AG09309 (cell line): ENCODE data around the gene RGS6.
"Not testable (repeated sequence)": the region's sequence is repeated elsewhere in the genome, so short reads cannot be mapped to it uniquely, and the experiment has no call there.

Experiments used
- DNase-seq: peaks from one replicate; pipeline ENCODE4 v3.0.0-alpha.2; 2010; ENCODE audit warnings: low read depth
- H3K4me3 ChIP-seq: 2 replicates; pipeline ENCODE4 v1.5.1; 2011; ENCODE audit warnings: mild to moderate bottlenecking, low read depth, low read length, moderate library complexity; ENCODE audit not compliant: control insufficient read depth
- CTCF ChIP-seq: IDR thresholded peaks from 2 replicates; pipeline ENCODE4 v1.5.1; 2011; ENCODE audit warnings: mild to moderate bottlenecking, low read depth, low read length, inconsistent platforms; ENCODE audit not compliant: insufficient read depth, control insufficient read depth; ENCODE audit errors: missing control alignments

RGS6 gene

GRCh38 chr14:71932229-71932981 is at the start of gene RGS6:
Gene RGS6 (plus strand): TSS chr14:71932429.
- no peak for TF ChIP-seq CTCF
- no peak within 1 kb of the TSS for H3K4me3 ChIP-seq
- DNase-seq = no peak

- H3K4me3 ChIP-seq = no peak overlapping the region
- TF ChIP-seq CTCF = no peak
Measured at GRCh38 chr14:71883094-71883493, 49.1 kb upstream of the RGS6 start.

GRCh38 chr14:71885301-71885700 is 46.9 kb upstream of the RGS6 start:
- H3K4me3 ChIP-seq = no peak overlapping the region
- no peak for TF ChIP-seq CTCF
- no peak for DNase-seq

More at GRCh38 chr14:71883094-71883493, 49.1 kb upstream of the RGS6 start:
- DNase-seq = no peak

- not testable (repeated sequence) for DNase-seq, H3K4me3 ChIP-seq
Measured at GRCh38 chr14:71887802-71888201, 44.4 kb upstream of the RGS6 start.

- H3K4me3 ChIP-seq = no peak overlapping the region
- DNase-seq = no peak
- TF ChIP-seq CTCF = no peak
Measured at GRCh38 chr14:71890541-71890940, 41.7 kb upstream of the RGS6 start.

GRCh38 chr14:71891185-71891584 is 41.0 kb upstream of the RGS6 start:
- TF ChIP-seq CTCF = no peak
- no peak for DNase-seq

GRCh38 chr14:71891970-71892369 is 40.3 kb upstream of the RGS6 start:
- TF ChIP-seq CTCF = no peak
- no peak overlapping the region for H3K4me3 ChIP-seq
- no peak for DNase-seq

More at GRCh38 chr14:71891185-71891584, 41.0 kb upstream of the RGS6 start:
- no peak overlapping the region for H3K4me3 ChIP-seq
